GM23338 (cell line): ENCODE measurements around the gene SLC22A14. TPM values are rescaled to one million over a fixed set of nuclear protein-coding genes. Genes with fewer than 3 reads are reported as not detected.

Experiments used
- ATAC-seq: fragments of 200-7000 bp; cut with Tn5 transposase; 3 replicates; pipeline ENCODE4 v1.9.1; 2020
- DNase-seq: peaks from one replicate; pipeline ENCODE4 v3.0.0-alpha.2; 2015; ENCODE audit warnings: low spot score
- H2AFZ ChIP-seq: fragments of 200-600 bp; sonication (generic); 2 replicates; pipeline ENCODE4 v1.8.0; 2016; ENCODE audit warnings: antibody characterized with exemption, mild to moderate bottlenecking, moderate library complexity
- H3F3A ChIP-seq: fragments of 200-600 bp; sonication (generic); replicated peaks from 2 replicates; pipeline ENCODE4 v1.8.0; 2017; ENCODE audit warnings: antibody characterized with exemption, mixed run types, low read depth
- H3K27ac ChIP-seq: fragments of 200-600 bp; sonication (generic); 2 replicates; pipeline ENCODE4 v1.6.1; 2016; ENCODE audit warnings: low read depth
- H3K27me3 ChIP-seq: fragments of 200-600 bp; sonication (generic); 2 replicates; pipeline ENCODE4 v1.8.0; 2016; ENCODE audit warnings: mild to moderate bottlenecking, mixed run types, moderate library complexity; ENCODE audit not compliant: insufficient read depth
- H3K36me3 ChIP-seq: fragments of 200-600 bp; sonication (generic); 2 replicates; pipeline ENCODE4 v1.8.0; 2016; ENCODE audit warnings: mild to moderate bottlenecking; ENCODE audit not compliant: insufficient read depth
- H3K4me1 ChIP-seq: fragments of 200-600 bp; sonication (generic); 2 replicates; pipeline ENCODE4 v1.8.0; 2016; ENCODE audit warnings: mild to moderate bottlenecking, moderate library complexity; ENCODE audit not compliant: insufficient read depth
- H3K4me2 ChIP-seq: fragments of 200-600 bp; sonication (generic); 2 replicates; pipeline ENCODE4 v1.7.1; 2017; ENCODE audit warnings: mixed run types
- H3K4me3 ChIP-seq: fragments of 200-600 bp; sonication (generic); 2 replicates; pipeline ENCODE4 v1.6.1; 2016; ENCODE audit warnings: mixed run types
- H3K79me2 ChIP-seq: fragments of 200-600 bp; sonication (generic); replicated peaks from 2 replicates; pipeline ENCODE4 v1.8.0; 2017; ENCODE audit warnings: mild to moderate bottlenecking; ENCODE audit not compliant: insufficient read depth
- H3K9me2 ChIP-seq: fragments of 200-600 bp; sonication (generic); 2 replicates; pipeline ENCODE4 v1.8.0; 2017; ENCODE audit not compliant: insufficient read depth
- H4K20me1 ChIP-seq: fragments of 200-600 bp; sonication (generic); replicated peaks from 2 replicates; pipeline ENCODE4 v1.8.0; 2017; ENCODE audit warnings: mild to moderate bottlenecking; ENCODE audit not compliant: insufficient read depth
- H3K27ac Mint-ChIP-seq: 2 replicates; pipeline ENCODE4 v1.8.0; 2020; ENCODE audit warnings: inconsistent platforms, mild to moderate bottlenecking, moderate library complexity, mixed read lengths
- H3K27me3 Mint-ChIP-seq: 3 replicates; pipeline ENCODE4 v1.8.0; 2022; ENCODE audit warnings: low read depth, mild to moderate bottlenecking, moderate library complexity, mixed read lengths, inconsistent platforms; ENCODE audit not compliant: insufficient read depth, poor library complexity
- H3K36me3 Mint-ChIP-seq: 3 replicates; pipeline ENCODE4 v1.8.0; 2021; ENCODE audit warnings: low read depth, mild to moderate bottlenecking, inconsistent platforms, moderate library complexity, mixed read lengths
- H3K4me1 Mint-ChIP-seq: 3 replicates; pipeline ENCODE4 v1.8.0; 2020; ENCODE audit warnings: mild to moderate bottlenecking, inconsistent platforms, mixed read lengths
- H3K4me3 Mint-ChIP-seq: 3 replicates; pipeline ENCODE4 v1.8.0; 2021; ENCODE audit warnings: moderate library complexity, mild to moderate bottlenecking, inconsistent platforms, mixed read lengths
- H3K9me3 Mint-ChIP-seq: 3 replicates; pipeline ENCODE4 v1.8.0; 2020; ENCODE audit warnings: moderate library complexity, mild to moderate bottlenecking, inconsistent platforms, mixed read lengths
- CREB1 ChIP-seq: fragments of 250-450 bp; sonication (Bioruptor Pico); IDR thresholded peaks from 2 replicates; pipeline ENCODE4 v1.5.0; 2020; ENCODE audit warnings: low read depth, mild to moderate bottlenecking, moderate library complexity
- CTCF ChIP-seq, 2 experiments: fragments of 200-600 bp in 1 of 2; sonication (generic) in 1 of 2; conservative IDR thresholded peaks; 2 replicates each; pipeline versions ENCODE4 v1.5.1 to v1.6.1; 2016 to 2017; ENCODE audit warnings: antibody characterized with exemption in 2 of 2, low read depth in 2 of 2, mild to moderate bottlenecking in 2 of 2, moderate library complexity in 1 of 2
- EZH2 ChIP-seq: fragments of 200-600 bp; sonication (generic); IDR thresholded peaks from one replicate; pipeline ENCODE4 v1.8.0; 2017; ENCODE audit warnings: antibody characterized with exemption, mild to moderate bottlenecking, low read depth; ENCODE audit not compliant: unreplicated experiment
- JUNB ChIP-seq: IDR thresholded peaks from one replicate; pipeline ENCODE4 v1.6.1; 2016; ENCODE audit warnings: antibody characterized with exemption; ENCODE audit not compliant: unreplicated experiment
- NANOG ChIP-seq: IDR thresholded peaks from 2 replicates; pipeline ENCODE4 v1.6.1; 2016; ENCODE audit warnings: antibody characterized with exemption, borderline replicate concordance
- STAT1 ChIP-seq: IDR thresholded peaks from one replicate; pipeline ENCODE4 v1.6.1; 2016; ENCODE audit warnings: antibody characterized with exemption; ENCODE audit not compliant: unreplicated experiment
- ZNF114 ChIP-seq: fragments of 250-450 bp; sonication (Bioruptor Pico); IDR thresholded peaks from 2 replicates; pipeline ENCODE4 v1.5.0; 2020; ENCODE audit warnings: mild to moderate bottlenecking, moderate library complexity
- ZNF331 ChIP-seq: fragments of 250-450 bp; sonication (Bioruptor Pico); IDR thresholded peaks from 2 replicates; pipeline ENCODE4 v1.5.0; 2020; ENCODE audit warnings: low read depth, mild to moderate bottlenecking, moderate library complexity
- ZNF462 ChIP-seq: fragments of 250-450 bp; sonication (Bioruptor Pico); IDR thresholded peaks from 2 replicates; pipeline ENCODE4 v1.5.0; 2020; ENCODE audit warnings: mild to moderate bottlenecking, moderate library complexity
- polyA plus RNA-seq: library from polyadenylated mRNA; unstranded; fragments of >200 nt; fragmentation: Nextera tagmentation; extraction: Ambion mirVana; gene quantifications from 2 replicates; pipeline ENCODE4 v1.2.1, GENCODE V29; 2016
- total RNA-seq: library from RNA; depleted of rRNA; stranded (reverse); fragments of >200 nt; shearing (Covaris generic); gene quantifications from 2 replicates; pipeline ENCODE4 v1.2.3, GENCODE V29; 2014

The SLC22A14 gene
- total and polyA plus RNA-seq, 2 experiments from 2014 or later: not detected

GRCh38 chr3:38313695-38314094, 31.6 kb downstream of the SLC22A14 start:
- no peak for ATAC-seq
- Histone ChIP-seq H3K27me3 (no peaks in the 10 kb centered on the region), H2AFZ (no peak overlapping the region), H3K79me2 (no peaks in the 10 kb centered on the region), H3K9me2 (0 out of 2 replicates have a peak, but pooled peaks cover 3% of the 10 kb centered on the region), H3K4me1 (no peaks in the 10 kb centered on the region), H3K4me3 (no peak overlapping the region), H3K36me3 (no peaks in the 10 kb centered on the region), H4K20me1 (no peaks in the 10 kb centered on the region), H3K27ac (no peak overlapping the region), H3F3A (no peaks in the 10 kb centered on the region), H3K4me2 (no peak overlapping the region)
- H3K4me3 Mint-ChIP-seq: no peak overlapping the region
- H3K9me3 Mint-ChIP-seq: no peaks in the 10 kb centered on the region; the same call in 2 of the 3 replicates
- no peak for DNase-seq
- H3K27me3 Mint-ChIP-seq: peaks cover 10% of the 10 kb centered on the region
- peaks cover 9% of the 10 kb centered on the region; the same call in 2 of the 3 replicates for H3K4me1 Mint-ChIP-seq
- no peak overlapping the region for H3K27ac Mint-ChIP-seq
- H3K36me3 Mint-ChIP-seq: no peaks in the 10 kb centered on the region; the same call in 2 of the 3 replicates
- TF ChIP-seq CTCF (conservative IDR thresholded peaks at IDR 0.05; ENCODE audit: low read depth in 2 of 2) (no peak), EZH2 (no peak), ZNF331 (no peak)

- Mint-ChIP-seq H3K36me3 (no peaks in the 10 kb centered on the region; the same call in 2 of the 3 replicates), H3K4me3 (no peak overlapping the region), H3K27ac (no peak overlapping the region), H3K4me1 (peaks cover 9% of the 10 kb centered on the region; the same call in 2 of the 3 replicates), H3K27me3 (peaks cover 10% of the 10 kb centered on the region), H3K9me3 (no peaks in the 10 kb centered on the region; the same call in 2 of the 3 replicates)
- DNase-seq (peak; percentile 7), ATAC-seq (peak; percentile 74)
- Histone ChIP-seq H3K36me3 (no peaks in the 10 kb centered on the region), H2AFZ (peak overlapping the region; percentile 69), H3K4me1 (no peaks in the 10 kb centered on the region), H4K20me1 (no peaks in the 10 kb centered on the region), H3K27me3 (no peaks in the 10 kb centered on the region), H3K4me2 (no peak overlapping the region), H3F3A (no peaks in the 10 kb centered on the region), H3K9me2 (0 out of 2 replicates have a peak, but pooled peaks cover 3% of the 10 kb centered on the region), H3K79me2 (no peaks in the 10 kb centered on the region), H3K4me3 (no peak overlapping the region), H3K27ac (no peak overlapping the region)
- TF ChIP-seq NANOG (no peak), STAT1 (no peak), EZH2 (no peak), JUNB (no peak), CREB1 (no peak), ZNF114 (CRISPR knock-in tag) (no peak), ZNF462 (no peak), ZNF331 (no peak)
These were observed 32.1 kb downstream of the SLC22A14 start for GRCh38 chr3:38314112-38314763.
